Esophagus muscularis mucosa (tissue), 3 donors: ENCODE data around the gene CHORDC1.
"Not testable (repeated sequence)": the region's sequence is repeated elsewhere in the genome, so short reads cannot be mapped to it uniquely, and the experiment has no call there.

Source experiments
- CTCF ChIP-seq, 3 experiments: fragments of 200-600 bp in 2 of 3; fragments of 450-650 bp in 1 of 3; sonication (generic) in 2 of 3; IDR thresholded peaks; one replicate each; pipeline ENCODE4 v1.5.1; 2017 to 2019; ENCODE audit warnings: antibody characterized with exemption in 3 of 3, mild to moderate bottlenecking in 2 of 3, moderate library complexity in 1 of 3
- POLR2A ChIP-seq: fragments of 450-650 bp; IDR thresholded peaks from one replicate; pipeline ENCODE4 v1.6.1; 2017; ENCODE audit warnings: antibody characterized with exemption, moderate library complexity, mild to moderate bottlenecking, low read depth
- POLR2AphosphoS5 ChIP-seq, 2 donors: sonication (generic); formaldehyde crosslinking; IDR thresholded peaks; one replicate each; pipeline ENCODE4 v1.6.1; 2017; ENCODE audit warnings: antibody characterized with exemption in 2 of 2

- TF ChIP-seq CTCF (IDR thresholded peaks at IDR 0.05); POLR2A; POLR2AphosphoS5 (IDR thresholded peaks at IDR 0.05): not testable (repeated sequence)
These were observed 55.8 kb downstream of the CHORDC1 start for GRCh38 chr11:90166982-90167573.
